ENCODE measurements around the gene GATAD1. TPM values are rescaled to one million over a fixed set of nuclear protein-coding genes. Genes with fewer than 3 reads are reported as not detected.
A peak's percentile ranks its signal among the peaks of the same experiment; 100 is the strongest.

GATAD1 gene, protein sequence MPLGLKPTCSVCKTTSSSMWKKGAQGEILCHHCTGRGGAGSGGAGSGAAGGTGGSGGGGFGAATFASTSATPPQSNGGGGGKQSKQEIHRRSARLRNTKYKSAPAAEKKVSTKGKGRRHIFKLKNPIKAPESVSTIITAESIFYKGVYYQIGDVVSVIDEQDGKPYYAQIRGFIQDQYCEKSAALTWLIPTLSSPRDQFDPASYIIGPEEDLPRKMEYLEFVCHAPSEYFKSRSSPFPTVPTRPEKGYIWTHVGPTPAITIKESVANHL
- 10 to 100 TPM; 12.4 to 15.4 TPM for total RNA-seq

DNA sequence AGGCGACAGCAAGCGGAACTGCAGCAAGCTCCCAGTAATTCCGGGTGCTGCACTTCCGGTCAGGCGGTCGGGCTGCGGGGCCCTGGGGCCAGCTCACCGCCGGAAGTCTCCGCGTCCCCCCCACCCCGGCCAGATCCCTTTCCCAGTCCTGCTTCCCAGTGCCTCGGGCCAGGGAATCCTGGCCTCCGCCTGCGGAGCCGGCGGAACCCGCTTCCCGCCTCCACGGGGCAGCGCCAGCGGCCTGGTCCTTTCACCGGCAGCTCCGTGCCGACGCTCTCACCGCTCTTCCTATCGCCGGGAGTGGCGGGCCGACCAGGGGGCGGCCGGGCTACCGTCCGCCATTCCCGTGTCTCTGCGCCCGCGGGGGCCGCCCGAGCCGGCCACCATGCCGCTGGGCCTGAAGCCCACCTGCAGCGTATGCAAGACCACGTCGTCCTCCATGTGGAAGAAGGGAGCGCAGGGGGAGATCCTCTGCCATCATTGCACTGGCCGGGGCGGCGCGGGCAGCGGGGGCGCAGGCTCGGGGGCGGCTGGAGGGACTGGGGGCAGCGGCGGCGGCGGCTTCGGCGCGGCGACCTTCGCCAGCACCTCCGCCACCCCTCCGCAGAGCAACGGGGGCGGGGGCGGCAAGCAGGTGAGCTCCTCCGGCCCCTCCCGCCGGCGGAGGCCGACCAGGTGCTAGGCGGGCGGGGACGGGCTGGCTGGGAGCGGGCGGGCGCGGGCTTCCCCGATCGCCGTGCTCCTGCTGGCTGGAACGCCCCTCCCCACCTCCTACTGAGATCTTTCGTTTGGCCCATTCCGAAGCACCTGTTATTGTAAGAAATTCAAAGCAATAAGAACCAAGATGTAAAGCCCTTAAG lies at the start of gene GATAD1:
TSS of gene GATAD1 (plus strand) at position 138 of the 860 bp plus-strand sequence. CDS start at position 386, 248 bp downstream.
- Histone ChIP-seq H3K4me1 (peaks cover 0 to 12% of the 10 kb centered on the region in 2 donors), H3K4me3 (peak within 1 kb of the TSS; percentile 86 to 91), H3K9me3 (no peaks in the 10 kb centered on the region), H3K36me3 (peaks cover 33% of the 10 kb centered on the region), H3K27ac (peak within 1 kb of the TSS; percentile 90 to 96), H3K27me3 (no peaks in the 10 kb centered on the region)
- TF ChIP-seq, protein P1, sequence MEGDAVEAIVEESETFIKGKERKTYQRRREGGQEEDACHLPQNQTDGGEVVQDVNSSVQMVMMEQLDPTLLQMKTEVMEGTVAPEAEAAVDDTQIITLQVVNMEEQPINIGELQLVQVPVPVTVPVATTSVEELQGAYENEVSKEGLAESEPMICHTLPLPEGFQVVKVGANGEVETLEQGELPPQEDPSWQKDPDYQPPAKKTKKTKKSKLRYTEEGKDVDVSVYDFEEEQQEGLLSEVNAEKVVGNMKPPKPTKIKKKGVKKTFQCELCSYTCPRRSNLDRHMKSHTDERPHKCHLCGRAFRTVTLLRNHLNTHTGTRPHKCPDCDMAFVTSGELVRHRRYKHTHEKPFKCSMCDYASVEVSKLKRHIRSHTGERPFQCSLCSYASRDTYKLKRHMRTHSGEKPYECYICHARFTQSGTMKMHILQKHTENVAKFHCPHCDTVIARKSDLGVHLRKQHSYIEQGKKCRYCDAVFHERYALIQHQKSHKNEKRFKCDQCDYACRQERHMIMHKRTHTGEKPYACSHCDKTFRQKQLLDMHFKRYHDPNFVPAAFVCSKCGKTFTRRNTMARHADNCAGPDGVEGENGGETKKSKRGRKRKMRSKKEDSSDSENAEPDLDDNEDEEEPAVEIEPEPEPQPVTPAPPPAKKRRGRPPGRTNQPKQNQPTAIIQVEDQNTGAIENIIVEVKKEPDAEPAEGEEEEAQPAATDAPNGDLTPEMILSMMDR (IDR thresholded peaks at IDR 0.05): peak in 1 of 2 donors; percentile 94
- DNase-seq (ENCODE audit: low spot score): peak; percentile 91

DNA sequence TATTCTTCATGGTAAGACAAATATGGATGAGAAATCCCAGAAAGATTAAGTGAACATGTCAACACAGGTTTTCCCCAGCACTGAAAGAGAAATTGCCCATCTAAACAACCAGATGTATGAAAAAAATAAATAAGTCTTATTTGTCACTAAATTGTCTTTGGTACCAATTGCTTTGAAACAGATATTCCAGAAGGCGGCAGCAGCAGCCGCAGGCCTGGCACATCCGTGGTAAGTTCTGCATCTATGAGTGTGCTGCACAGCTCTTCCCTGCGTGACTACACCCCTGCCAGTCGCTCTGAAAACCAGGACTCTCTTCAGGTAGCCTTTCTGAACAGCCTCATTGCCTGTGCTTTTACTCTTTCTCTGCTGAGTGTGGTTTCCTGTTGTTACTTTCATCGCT lies 49.7 kb upstream of the GATAD1 start:
- Histone ChIP-seq H3K27me3 (no peaks in the 10 kb centered on the region), H3K36me3 (peaks cover 49% of the 10 kb centered on the region), H3K9me3 (no peaks in the 10 kb centered on the region), H3K4me3 (no peak overlapping the region), H3K4me1 (no peaks in the 10 kb centered on the region), H3K27ac (no peak overlapping the region)
- no peak for DNase-seq (ENCODE audit: low spot score)
- TF ChIP-seq, protein P1 (IDR thresholded peaks at IDR 0.05): no peak

DNA sequence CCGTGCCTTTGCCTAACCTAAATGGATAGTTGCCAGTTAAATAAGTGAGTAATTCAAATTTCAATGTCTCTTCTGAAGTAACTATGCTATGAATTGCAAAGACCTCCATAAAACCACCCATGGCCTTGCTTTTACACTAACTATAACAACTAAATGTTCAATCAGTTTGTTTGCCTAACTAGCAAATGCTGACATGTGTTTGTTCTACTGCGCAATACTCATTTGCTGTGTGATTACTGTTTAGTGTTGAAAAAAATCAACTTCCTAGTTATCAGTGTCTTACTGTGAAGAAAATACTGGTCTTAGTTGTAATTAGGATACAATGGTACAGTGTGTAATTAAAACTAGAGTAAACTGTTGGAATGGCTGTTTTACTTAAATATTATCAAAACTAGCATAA lies 47.3 kb upstream of the GATAD1 start:
- Histone ChIP-seq H3K4me3 (no peak overlapping the region), H3K36me3 (peaks cover 49% of the 10 kb centered on the region), H3K9me3 (no peaks in the 10 kb centered on the region), H3K27me3 (no peaks in the 10 kb centered on the region), H3K27ac (no peak overlapping the region), H3K4me1 (no peaks in the 10 kb centered on the region)
- TF ChIP-seq, protein P1 (IDR thresholded peaks at IDR 0.05): no peak
- no peak for DNase-seq (ENCODE audit: low spot score)

DNA sequence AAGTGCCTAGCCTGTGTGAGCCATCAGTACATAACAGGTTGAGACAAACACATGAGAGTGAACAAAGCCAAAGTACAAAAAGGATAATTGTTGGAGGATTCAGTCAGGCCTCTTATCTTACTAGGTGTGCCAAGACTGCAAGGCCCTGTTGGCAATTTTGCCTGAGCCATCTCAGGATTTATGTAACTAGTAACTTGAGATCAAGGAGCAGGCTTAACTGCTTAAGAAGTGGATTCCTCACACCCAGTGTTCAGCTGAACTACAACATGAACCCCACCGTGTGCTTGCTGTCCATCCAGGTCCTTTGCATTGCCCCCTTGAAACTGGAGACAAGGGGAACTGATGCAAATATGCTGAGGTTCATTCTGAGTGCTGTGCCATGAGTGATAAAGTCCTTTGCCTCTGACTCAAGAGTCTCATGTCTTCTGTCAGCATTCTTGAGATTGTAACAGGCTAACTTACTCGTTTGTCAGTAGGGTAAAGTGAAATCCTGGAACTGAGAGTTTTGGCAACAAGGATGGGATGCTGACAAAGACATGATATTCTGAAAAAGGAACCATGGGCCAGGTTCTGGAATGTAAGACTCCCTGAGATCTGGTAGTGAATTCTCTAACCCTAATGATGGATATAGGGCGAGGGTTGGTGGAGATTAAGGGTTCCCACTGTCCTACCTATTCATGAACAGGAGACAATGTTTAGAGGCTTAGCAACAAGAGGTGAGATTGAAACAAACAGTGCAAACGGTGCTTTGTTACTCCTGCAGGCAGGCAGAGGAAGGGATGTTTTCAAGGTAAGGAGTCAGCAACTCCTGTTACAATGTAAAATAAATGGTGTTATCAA lies 44.1 kb upstream of the GATAD1 start:
- H3K4me3 ChIP-seq: no peak overlapping the region
- no peaks in the 10 kb centered on the region for H3K9me3 ChIP-seq
- DNase-seq (ENCODE audit: low spot score): no peak
- H3K27ac ChIP-seq: no peak overlapping the region
- TF ChIP-seq, protein P1 (IDR thresholded peaks at IDR 0.05): no peak
- no peaks in the 10 kb centered on the region for H3K4me1 ChIP-seq
- H3K27me3 ChIP-seq: no peaks in the 10 kb centered on the region
- H3K36me3 ChIP-seq: peaks cover 28% of the 10 kb centered on the region

DNA sequence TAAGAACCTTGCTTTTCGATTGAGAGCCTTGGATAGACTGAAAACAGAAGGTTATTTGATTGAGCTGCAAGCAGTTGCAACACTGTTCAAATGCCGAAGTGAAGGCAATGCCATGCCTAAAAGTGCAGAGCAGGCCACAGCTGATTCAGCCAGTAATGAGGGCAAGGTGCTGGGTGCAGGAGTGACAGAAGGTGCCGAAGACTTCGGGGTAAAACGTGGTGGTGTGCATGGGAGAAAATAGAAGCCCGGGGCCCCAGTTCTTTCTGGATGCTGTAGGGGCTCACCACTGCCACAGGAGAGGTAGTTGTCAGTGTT lies 43.6 kb upstream of the GATAD1 start:
- peaks cover 22% of the 10 kb centered on the region for H3K36me3 ChIP-seq
- H3K27ac ChIP-seq: no peak overlapping the region
- H3K9me3 ChIP-seq: no peaks in the 10 kb centered on the region
- no peak for DNase-seq (ENCODE audit: low spot score)
- TF ChIP-seq, protein P1 (IDR thresholded peaks at IDR 0.05): no peak
- no peaks in the 10 kb centered on the region for H3K4me1 ChIP-seq
- no peak overlapping the region for H3K4me3 ChIP-seq
- H3K27me3 ChIP-seq: no peaks in the 10 kb centered on the region

Data from right atrium auricular region (tissue), 2 donors.